GM23248 (cell line): Measurements from ENCODE around the gene CCNB2. TPM values are rescaled to one million over a fixed set of nuclear protein-coding genes. Genes with fewer than 3 reads are reported as not detected.

ENCODE experiments used
- DNase-seq: peaks from one replicate; pipeline ENCODE4 v3.0.0-alpha.2; 2015
- H2AFZ ChIP-seq: fragments of 200-600 bp; sonication (generic); 2 replicates; pipeline ENCODE4 v1.6.1; 2016; ENCODE audit warnings: antibody characterized with exemption
- H3F3A ChIP-seq: fragments of 200-600 bp; sonication (generic); 2 replicates; pipeline ENCODE4 v1.6.1; 2016; ENCODE audit warnings: mild to moderate bottlenecking, antibody characterized with exemption, mixed run types; ENCODE audit not compliant: insufficient read depth
- H3K27ac ChIP-seq: fragments of 200-600 bp; sonication (generic); 2 replicates; pipeline ENCODE4 v1.5.1; 2016; ENCODE audit warnings: mild to moderate bottlenecking
- H3K27me3 ChIP-seq: fragments of 200-600 bp; sonication (generic); replicated peaks from 2 replicates; pipeline ENCODE4 v1.6.1; 2016; ENCODE audit warnings: mild to moderate bottlenecking; ENCODE audit not compliant: insufficient read depth
- H3K36me3 ChIP-seq: fragments of 200-600 bp; sonication (generic); 2 replicates; pipeline ENCODE4 v1.6.1; 2016; ENCODE audit warnings: low read depth, mild to moderate bottlenecking
- H3K4me1 ChIP-seq: fragments of 200-600 bp; sonication (generic); 2 replicates; pipeline ENCODE4 v1.6.1; 2016; ENCODE audit warnings: mild to moderate bottlenecking; ENCODE audit not compliant: insufficient read depth
- H3K4me2 ChIP-seq: fragments of 200-600 bp; sonication (generic); one replicate; pipeline ENCODE4 v1.6.1; 2016; ENCODE audit warnings: mild to moderate bottlenecking; ENCODE audit not compliant: unreplicated experiment
- H3K4me3 ChIP-seq: fragments of 200-600 bp; sonication (generic); 2 replicates; pipeline ENCODE4 v1.5.1; 2016; ENCODE audit warnings: mild to moderate bottlenecking
- H3K79me2 ChIP-seq: fragments of 200-600 bp; sonication (generic); 2 replicates; pipeline ENCODE4 v1.6.1; 2016; ENCODE audit warnings: mild to moderate bottlenecking; ENCODE audit not compliant: insufficient read depth
- H3K9ac ChIP-seq: fragments of 200-600 bp; sonication (generic); 2 replicates; pipeline ENCODE4 v1.6.1; 2016; ENCODE audit warnings: mild to moderate bottlenecking
- H3K9me2 ChIP-seq: fragments of 200-600 bp; sonication (generic); 2 replicates; pipeline ENCODE4 v1.6.1; 2016; ENCODE audit warnings: mixed run types, mild to moderate bottlenecking, moderate library complexity; ENCODE audit not compliant: insufficient read depth
- H3K9me3 ChIP-seq: fragments of 200-600 bp; sonication (generic); one replicate; pipeline ENCODE4 v1.6.1; 2017; ENCODE audit warnings: low read depth
- H4K20me1 ChIP-seq: fragments of 200-600 bp; sonication (generic); 2 replicates; pipeline ENCODE4 v1.6.0; 2016; ENCODE audit not compliant: insufficient read depth
- EZH2 ChIP-seq: fragments of 200-600 bp; sonication (generic); IDR thresholded peaks from 2 replicates; pipeline ENCODE4 v1.6.1; 2018; ENCODE audit warnings: antibody characterized with exemption, mild to moderate bottlenecking; ENCODE audit not compliant: insufficient read depth, poor library complexity, severe bottlenecking
- EZH2phosphoT487 ChIP-seq: fragments of 200-600 bp; sonication (generic); IDR thresholded peaks from 2 replicates; pipeline ENCODE4 v1.6.1; 2018; ENCODE audit warnings: antibody characterized with exemption, moderate library complexity, mild to moderate bottlenecking, low read depth; ENCODE audit not compliant: insufficient read depth
- WGBS, 2 experiments: methylation state at CpG; one replicate each; pipeline ENCODE4 v1.1.6; 2015 to 2017; ENCODE audit warnings: low lambda C conversion rate in 2 of 2, low coverage in 1 of 2; ENCODE audit errors: missing lambda C conversion rate in 2 of 2; 5-methylcytosine and 5-hydroxymethylcytosine counted together
- in situ Hi-C: fragments of 300-500 bp; cut with MboI; formaldehyde crosslinking; loops from 2 replicates; pipeline ENCODE4 v1.15.0; 2020
- polyA plus RNA-seq: library from polyadenylated mRNA; unstranded; fragments of >200 nt; fragmentation: Nextera tagmentation; extraction: Ambion mirVana; gene quantifications from 2 replicates; pipeline ENCODE4 v1.2.1, GENCODE V29; 2016
- total RNA-seq: library from RNA; depleted of rRNA; stranded (reverse); fragments of >200 nt; shearing (Covaris generic); gene quantifications from 2 replicates; pipeline ENCODE4 v1.2.3, GENCODE V29; 2014; rRNA removed

The CCNB2 gene
- total RNA-seq (23.2 and 23.3 TPM in 2 replicates), polyA plus RNA-seq (33.9 and 34.1 TPM in 2 replicates)

DNA sequence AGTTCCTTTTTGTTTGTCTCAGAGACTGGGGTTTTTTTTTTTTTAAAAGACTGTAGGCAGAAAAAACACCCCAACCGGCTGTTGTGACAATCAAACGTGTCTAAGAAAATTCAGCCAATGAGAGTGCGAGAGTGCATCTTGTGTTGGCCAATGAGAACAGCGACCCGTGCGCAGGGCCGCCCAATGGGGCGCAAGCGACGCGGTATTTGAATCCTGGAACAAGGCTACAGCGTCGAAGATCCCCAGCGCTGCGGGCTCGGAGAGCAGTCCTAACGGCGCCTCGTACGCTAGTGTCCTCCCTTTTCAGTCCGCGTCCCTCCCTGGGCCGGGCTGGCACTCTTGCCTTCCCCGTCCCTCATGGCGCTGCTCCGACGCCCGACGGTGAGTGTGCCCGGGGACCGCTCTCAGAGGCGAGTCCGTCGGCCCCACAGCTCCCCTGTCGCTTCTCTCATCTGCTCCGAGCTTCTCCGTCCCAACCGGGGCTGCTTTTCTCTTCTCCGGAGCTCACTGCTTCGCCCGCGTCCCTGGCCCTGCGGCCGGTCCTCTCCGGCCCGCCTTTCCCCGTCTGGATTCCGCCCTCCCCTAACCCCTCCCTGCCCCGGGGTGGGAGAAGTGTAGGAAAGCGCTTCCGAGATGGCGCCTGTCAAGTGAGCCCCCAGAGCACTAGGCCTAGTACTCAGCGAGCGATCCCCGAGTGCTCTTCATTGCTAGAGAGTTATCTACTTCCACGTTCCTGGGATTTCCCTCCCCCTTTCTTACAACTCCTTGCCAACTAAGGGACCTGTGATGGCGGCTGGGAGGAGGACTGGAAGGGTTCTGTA is at the start of gene CCNB2:
Gene CCNB2, plus strand, starts transcription at position 235 of the 821 bp plus-strand sequence. Its CDS starts 123 bp downstream, at position 358.
- Histone ChIP-seq H3K9me2 (no peaks in the 10 kb centered on the region), H4K20me1 (no peaks in the 10 kb centered on the region), H3K4me3 (peak within 1 kb of the TSS; percentile 80), H3K27me3 (no peaks in the 10 kb centered on the region), H3K4me1 (peaks cover 12% of the 10 kb centered on the region), H2AFZ (peak within 1 kb of the TSS; percentile 94), H3K4me2 (peak within 1 kb of the TSS; percentile 86), H3K27ac (peak within 1 kb of the TSS; percentile 72), H3F3A (peaks cover 14% of the 10 kb centered on the region; the same call in 1 of the 2 replicates), H3K9ac (peak within 1 kb of the TSS; percentile 81), H3K79me2 (peaks cover 29% of the 10 kb centered on the region), H3K36me3 (no peaks in the 10 kb centered on the region), H3K9me3 (no peaks in the 10 kb centered on the region)
- no peak for TF ChIP-seq EZH2phosphoT487
- TF ChIP-seq EZH2: no peak
- WGBS, 2 experiments: 1 to 4% methylated on average over 46 to 52 of the region's 57 CpGs
- in situ Hi-C loops: no loop called here
- DNase-seq: peak; percentile 98

DNA sequence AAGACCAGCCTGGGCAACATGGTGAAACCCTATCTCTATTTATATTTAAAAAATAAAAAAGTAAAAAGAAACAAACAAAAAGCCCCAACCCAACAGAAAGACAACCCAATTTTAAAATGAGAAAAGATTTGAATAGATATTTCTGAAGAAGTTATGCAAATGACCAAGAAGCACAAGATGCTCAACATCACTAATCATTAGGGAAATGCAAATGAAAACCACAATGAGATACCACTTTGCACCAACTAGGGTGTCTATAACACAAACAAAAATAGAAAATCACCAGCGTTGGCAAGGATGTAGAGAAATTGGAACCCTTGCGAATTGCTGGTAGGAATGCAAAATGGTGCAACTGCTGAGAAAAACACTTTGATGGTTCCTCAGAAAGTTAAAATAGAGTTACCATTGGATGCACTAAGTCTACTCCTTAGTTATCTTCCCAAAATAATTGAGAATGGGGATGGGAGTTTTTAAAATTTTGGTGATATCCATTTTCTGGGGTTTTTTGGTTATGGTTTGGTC is 45.8 kb upstream of the CCNB2 start:
- no peak overlapping the region for H3K4me2 ChIP-seq
- no peaks in the 10 kb centered on the region for H3K27me3 ChIP-seq
- peaks cover 66% of the 10 kb centered on the region for H3K36me3 ChIP-seq
- no peak overlapping the region for H3K27ac ChIP-seq
- peaks cover 51% of the 10 kb centered on the region for H3K79me2 ChIP-seq
- no peak for DNase-seq
- H3K4me3 ChIP-seq: no peak overlapping the region
- H3K4me1 ChIP-seq: no peaks in the 10 kb centered on the region
- no peaks in the 10 kb centered on the region for H4K20me1 ChIP-seq
- WGBS, 2 experiments: 98 to 100% methylated on average over 2 of the region's 2 CpGs
- H3K9me2 ChIP-seq: no peaks in the 10 kb centered on the region
- H3K9ac ChIP-seq: no peak overlapping the region
- in situ Hi-C loops: no loop called here
- no peaks in the 10 kb centered on the region for H3K9me3 ChIP-seq
- H2AFZ ChIP-seq: no peak overlapping the region
- no peak for TF ChIP-seq EZH2phosphoT487
- no peak for TF ChIP-seq EZH2
- no peaks in the 10 kb centered on the region for H3F3A ChIP-seq

DNA sequence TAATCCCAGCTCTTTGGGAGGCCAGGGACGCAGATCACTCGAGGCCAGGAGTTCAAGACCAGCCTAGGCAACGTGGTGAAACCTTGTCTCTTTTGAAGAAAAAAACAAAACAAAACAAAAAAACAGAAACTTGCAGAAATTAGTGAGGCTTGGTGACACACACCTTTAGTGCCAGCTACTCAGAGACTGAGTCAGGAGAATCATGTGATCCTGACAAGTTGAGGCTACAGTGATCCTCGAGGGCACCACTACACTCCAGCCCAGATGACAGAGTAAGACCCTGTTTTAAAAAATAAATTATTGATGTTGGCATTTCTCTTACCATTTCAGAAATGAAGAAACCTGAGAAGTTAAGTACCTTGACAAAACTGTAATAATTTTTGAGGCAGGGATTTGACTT is 44.6 kb upstream of the CCNB2 start:
- TF ChIP-seq EZH2: no peak
- TF ChIP-seq EZH2phosphoT487: no peak
- in situ Hi-C loops: no loop called here
- Histone ChIP-seq H3K4me1 (no peaks in the 10 kb centered on the region), H3K9ac (no peak overlapping the region), H3K27me3 (no peaks in the 10 kb centered on the region), H3K4me3 (no peak overlapping the region), H2AFZ (no peak overlapping the region), H3K27ac (no peak overlapping the region), H4K20me1 (no peaks in the 10 kb centered on the region), H3K9me2 (no peaks in the 10 kb centered on the region), H3K9me3 (no peaks in the 10 kb centered on the region), H3K79me2 (peaks cover 39% of the 10 kb centered on the region), H3K36me3 (peaks cover 64% of the 10 kb centered on the region), H3F3A (no peaks in the 10 kb centered on the region), H3K4me2 (no peak overlapping the region)
- 94 to 95% methylated on average over 4 of the region's 4 CpGs for WGBS, 2 experiments
- peak; percentile 5 for DNase-seq

DNA sequence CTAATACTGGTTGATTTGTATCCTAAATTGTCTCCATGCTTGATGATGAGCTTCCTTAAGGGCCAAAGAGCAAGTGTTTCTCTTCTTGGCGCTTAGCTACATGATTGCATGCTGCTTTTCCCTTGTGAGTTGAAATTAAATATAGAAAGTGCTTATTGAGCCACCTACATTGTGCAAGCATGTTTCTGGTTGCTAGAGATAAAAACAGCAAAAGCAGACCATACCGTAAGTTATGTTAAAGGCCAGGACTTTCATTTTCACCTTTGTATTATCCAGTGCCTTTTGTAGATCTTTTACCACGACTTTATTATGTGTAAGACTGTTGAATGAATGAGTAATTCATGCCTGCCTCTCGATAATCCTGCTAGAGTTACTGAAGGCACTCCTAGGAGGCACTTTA is 41.9 kb upstream of the CCNB2 start:
- Histone ChIP-seq H3K9me3 (no peaks in the 10 kb centered on the region), H3K9me2 (no peaks in the 10 kb centered on the region), H3K27ac (no peak overlapping the region), H3F3A (no peaks in the 10 kb centered on the region), H3K4me2 (no peak overlapping the region), H3K4me1 (no peaks in the 10 kb centered on the region), H3K36me3 (peaks cover 78% of the 10 kb centered on the region), H3K27me3 (no peaks in the 10 kb centered on the region), H4K20me1 (no peaks in the 10 kb centered on the region), H3K4me3 (no peak overlapping the region), H3K9ac (no peak overlapping the region), H3K79me2 (peaks cover 29% of the 10 kb centered on the region), H2AFZ (no peak overlapping the region)
- no peak for TF ChIP-seq EZH2phosphoT487
- TF ChIP-seq EZH2: no peak
- 85 to 88% methylated on average over 4 of the region's 4 CpGs for WGBS, 2 experiments
- in situ Hi-C loops: no loop called here
- DNase-seq: no peak
